ENCODE results near the gene CALD1.

The CALD1 gene

DNA sequence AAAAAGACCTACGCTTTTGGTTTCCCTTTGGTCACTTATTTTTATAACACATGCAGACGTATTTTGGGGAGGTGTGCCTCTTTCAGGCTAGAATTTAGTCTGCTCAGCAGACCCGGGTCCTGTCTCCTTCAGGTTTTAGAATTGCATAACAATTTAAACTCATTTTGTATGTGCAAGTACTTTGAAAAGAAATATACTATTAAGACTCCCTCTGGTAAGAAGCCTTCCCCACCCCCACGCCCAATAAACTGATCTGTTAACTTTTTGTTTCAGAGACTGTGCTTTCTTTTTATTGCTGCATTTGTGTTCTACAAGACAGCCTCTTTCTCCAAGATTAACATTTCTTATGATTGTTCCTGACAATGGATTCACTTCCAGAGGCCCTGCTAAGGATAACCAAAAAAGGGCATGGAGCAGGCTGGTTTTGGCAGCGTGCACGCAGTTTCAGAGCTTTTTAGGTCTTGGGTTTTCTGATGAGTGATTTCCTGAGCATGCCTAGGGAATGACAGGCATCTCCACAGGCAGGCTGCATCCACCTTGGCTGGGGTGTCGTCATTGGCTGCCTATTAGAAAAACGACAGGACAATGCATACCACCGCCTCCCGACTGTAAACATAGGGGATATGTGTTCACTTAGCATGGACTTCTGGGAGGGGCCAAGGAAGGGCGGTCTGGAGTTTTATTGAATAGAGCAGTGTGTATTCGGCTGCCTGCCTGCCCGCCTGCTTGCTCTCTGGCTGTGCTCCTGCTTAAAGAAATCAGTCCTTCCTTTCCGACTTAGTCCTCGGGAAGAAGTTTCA is at the start of gene CALD1:
Gene CALD1 (plus strand): TSS at position 694 of the 800 bp plus-strand sequence. CDS start 88,100 bp downstream, outside the sequence.
- DNase-seq (ENCODE audit: low read depth) = no peak

DNA sequence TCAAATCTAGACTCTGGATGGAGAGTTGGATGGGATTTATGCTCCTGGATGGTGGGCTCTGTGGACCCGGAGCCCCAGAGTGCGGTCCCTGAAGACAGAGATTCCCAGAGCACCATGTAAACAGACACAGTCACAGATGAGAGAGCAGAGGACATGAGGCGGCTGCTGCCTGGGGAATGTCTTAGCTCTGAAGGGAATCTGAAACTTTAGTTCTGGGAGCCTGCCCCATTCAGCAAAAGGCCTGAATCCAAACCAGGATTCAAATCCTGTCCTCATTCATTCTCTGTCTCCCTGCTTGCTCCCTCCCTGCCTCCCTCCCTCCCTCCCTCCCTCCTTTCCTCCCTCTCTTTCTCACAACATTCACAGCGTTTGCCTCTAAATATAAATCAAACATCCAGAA is 49.5 kb upstream of the CALD1 start:
- no peak for DNase-seq (ENCODE audit: low read depth)

DNA sequence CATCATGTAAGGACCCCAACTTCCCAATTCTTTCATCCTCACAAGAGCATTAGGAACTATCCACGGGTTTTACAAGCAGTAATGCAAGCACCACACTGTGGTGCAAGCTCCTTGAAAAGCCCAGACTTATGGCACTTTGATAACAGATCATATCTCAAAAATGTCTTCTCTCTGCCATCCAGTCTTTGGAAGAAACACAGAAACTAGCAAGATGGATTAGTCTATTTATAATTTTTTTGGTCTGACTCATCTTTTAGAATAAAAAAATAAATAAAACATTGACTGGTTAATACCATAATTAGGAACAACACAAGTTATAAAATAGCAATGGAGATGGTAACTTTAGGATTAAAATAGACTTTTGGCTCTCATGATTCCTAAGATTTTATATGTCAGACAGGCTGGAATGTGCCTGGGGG is 49.0 kb upstream of the CALD1 start:
- DNase-seq (ENCODE audit: low read depth) = no peak

DNA sequence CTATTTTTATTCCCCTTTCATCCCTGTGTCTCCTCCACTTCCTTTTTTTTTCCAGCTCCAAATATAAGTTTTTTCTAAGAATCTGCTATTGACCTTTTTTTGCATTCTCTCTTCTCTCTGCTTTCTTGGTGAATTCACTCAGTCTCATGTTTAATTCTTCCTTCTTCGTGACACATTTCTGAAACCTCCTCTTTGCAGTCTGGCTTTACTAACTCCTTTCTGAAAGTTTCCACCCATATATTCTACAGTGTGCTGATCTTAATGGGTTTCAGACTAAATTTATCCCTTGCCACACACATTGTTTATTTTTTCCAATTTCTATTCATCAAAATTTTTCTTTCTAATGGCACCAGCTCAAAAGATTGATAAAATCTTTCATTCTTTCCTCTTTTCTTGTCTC is 47.8 kb upstream of the CALD1 start:
- no peak for DNase-seq (ENCODE audit: low read depth)

GRCh38 chr7:134732728-134733127 is 46.7 kb upstream of the CALD1 start:
- no peak for DNase-seq (ENCODE audit: low read depth)

DNA sequence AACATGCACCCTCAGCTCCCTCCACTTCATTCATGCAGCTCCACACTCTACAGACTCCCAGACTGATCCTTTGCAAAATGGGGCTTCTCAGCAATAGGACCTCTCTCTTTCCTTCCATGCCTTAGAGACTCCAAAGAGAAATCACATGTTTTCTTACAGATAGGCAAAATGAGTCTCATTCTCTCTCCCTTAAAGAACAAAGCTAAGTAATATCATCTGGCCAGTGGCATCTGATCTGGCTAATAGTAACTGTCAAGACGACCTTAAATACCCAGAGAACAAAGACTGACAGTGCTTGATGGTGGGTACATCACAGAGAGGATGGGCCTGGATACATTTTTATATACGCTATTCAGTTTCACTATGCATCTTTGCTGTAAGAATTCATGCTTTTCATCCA is 43.1 kb upstream of the CALD1 start:
- no peak for DNase-seq (ENCODE audit: low read depth)

GRCh38 chr7:134737566-134738345 is 41.7 kb upstream of the CALD1 start:
- DNase-seq (ENCODE audit: low read depth) = no peak

DNA sequence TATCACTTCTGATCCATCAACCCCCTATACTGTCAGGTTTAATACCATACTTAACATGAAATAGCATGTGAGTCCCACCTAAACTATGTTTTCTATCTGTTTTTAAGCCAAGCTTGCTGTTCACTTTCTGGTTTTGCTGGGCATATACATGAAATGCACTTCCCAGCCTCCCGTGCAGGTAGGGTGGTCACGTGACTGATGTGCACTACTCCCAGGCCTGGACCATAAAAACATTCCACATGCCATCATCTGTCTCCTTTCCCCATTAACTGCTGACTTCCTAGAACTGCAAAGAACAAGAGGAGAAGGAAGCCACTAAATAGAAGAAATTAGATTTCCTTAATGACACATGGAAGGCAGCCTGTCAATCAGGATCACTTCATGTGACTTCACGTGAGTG is 40.1 kb upstream of the CALD1 start:
- no peak for DNase-seq (ENCODE audit: low read depth)

- DNase-seq (ENCODE audit: low read depth) = no peak
These were observed 39.1 kb upstream of the CALD1 start for GRCh38 chr7:134740376-134740775.

GRCh38 chr7:134741907-134742635 is 37.4 kb upstream of the CALD1 start:
- no peak for DNase-seq (ENCODE audit: low read depth)

- no peak for DNase-seq (ENCODE audit: low read depth)
These were observed 36.6 kb upstream of the CALD1 start for GRCh38 chr7:134742688-134743350.

GRCh38 chr7:134744569-134744968 is 34.9 kb upstream of the CALD1 start:
- no peak for DNase-seq (ENCODE audit: low read depth)

GRCh38 chr7:134747326-134747725 is 32.1 kb upstream of the CALD1 start:
- DNase-seq (ENCODE audit: low read depth) = no peak

- peak; percentile 20 for DNase-seq (ENCODE audit: low read depth)
These were observed 29.1 kb upstream of the CALD1 start for GRCh38 chr7:134750083-134751062.

DNA sequence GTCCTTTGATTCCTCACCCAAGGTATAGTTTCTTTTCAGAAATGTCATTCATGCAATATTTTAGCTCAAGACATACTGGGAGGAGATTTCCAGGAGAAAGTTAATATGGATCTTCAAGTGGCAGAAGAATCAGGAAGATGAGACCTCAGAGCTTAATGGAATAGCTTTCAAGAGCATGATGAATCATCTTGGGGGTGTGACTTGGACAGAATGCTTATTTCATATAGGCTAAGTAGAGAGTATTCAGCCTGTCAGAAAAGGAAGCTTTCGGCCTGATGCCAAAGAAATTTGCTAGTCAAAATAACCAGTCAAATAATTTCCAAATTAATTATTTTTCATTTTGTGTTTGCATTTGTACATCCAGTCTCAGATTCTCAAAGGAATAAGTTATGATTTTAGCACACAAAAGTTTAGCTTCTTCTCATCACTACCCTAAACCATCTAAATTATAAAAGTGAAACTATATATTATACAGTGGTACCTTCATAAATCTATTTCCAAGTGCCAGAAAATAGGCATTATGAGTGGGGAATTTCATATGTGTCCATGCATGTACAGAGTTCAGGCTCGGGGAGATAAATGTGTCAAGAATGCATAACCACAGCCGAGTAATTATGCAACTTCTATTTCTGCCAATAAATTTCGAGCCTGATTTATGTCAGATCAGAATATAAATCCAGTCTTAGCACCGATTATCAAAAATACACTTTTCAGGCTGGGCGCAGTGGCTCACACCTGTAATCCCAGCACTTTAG is 27.3 kb upstream of the CALD1 start:
- no peak for DNase-seq (ENCODE audit: low read depth)

DNA sequence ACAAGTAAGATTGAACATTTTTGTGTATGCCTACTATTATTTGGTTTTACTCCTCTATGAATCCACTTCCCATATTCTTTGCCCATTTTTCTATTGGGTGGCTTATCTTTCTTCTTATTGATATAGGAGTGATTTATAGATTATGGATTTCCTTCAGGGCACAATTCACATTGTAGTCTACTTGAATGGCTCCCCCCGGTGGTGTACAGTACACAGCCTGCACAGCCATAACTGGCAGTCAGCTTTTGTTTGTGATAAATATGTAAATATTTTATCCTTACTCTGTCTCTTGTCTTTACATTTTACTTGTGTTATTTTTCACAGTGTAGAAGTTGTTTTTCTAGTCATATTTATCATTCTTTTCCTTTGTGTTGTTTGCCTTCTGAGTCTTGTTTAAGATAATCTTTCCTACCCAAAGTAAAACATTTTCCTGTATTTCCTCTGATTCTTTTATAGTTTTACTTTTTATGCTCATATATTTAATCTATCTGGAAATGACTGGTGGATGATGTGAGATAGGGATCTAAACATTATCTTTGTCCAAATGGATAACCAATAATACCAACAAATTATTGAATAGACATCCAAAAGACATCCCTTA is 23.9 kb upstream of the CALD1 start:
- no peak for DNase-seq (ENCODE audit: low read depth)

DNA sequence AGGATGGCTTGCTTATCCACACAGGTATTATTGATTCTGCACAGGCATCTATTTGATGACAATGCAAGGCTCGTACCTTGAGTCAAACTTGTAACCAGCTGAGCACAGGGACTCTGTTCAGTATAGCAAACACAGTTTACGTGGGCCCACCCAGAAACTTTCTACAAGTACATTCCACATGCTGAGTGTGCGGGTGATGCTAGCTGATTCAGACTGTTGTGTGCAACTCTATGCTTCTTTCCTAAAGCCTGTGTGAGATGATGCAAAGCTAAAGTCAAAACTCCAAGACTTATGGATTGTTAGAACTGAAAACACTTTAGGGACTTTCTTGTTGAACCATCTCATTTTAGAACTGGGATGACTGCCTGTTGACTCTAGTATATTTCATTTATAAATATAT is 21.5 kb upstream of the CALD1 start:
- no peak for DNase-seq (ENCODE audit: low read depth)

DNA sequence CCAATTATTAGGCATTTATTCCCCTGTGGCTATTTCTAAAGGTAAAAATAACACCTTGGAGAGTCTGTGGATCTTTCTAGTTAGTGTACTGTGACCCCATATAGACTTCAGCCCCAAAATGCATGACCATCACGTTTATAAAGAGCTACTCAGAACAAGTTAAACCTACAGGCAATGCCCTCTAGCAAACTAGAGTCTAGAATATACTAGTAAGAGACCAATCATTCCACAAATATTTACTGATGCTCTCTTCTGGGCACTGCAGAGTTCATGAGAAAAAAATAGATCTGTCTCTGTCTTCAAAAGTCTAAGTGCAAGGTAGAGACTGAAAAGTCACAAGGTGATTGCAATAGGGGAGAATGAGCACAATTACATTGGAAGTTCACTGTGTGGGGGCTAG is 20.5 kb upstream of the CALD1 start:
- no peak for DNase-seq (ENCODE audit: low read depth)

GRCh38 chr7:134761266-134761665 is 18.2 kb upstream of the CALD1 start:
- DNase-seq (ENCODE audit: low read depth) = no peak

- no peak for DNase-seq (ENCODE audit: low read depth)
These were observed 15.5 kb upstream of the CALD1 start for GRCh38 chr7:134763960-134764359.

Measured in stimulated activated CD8-positive, alpha-beta memory T cell treated with anti-CD3 and anti-CD28 coated beads, Interleukin-12 subunit alpha, Interleukin-12 subunit beta, amount 100 ng/mL, for 4 hours (primary cell).